ENCODE results near the gene CISD3. TPM values are rescaled to one million over a fixed set of nuclear protein-coding genes. Genes with fewer than 3 reads are reported as not detected.

CISD3 gene
- total and polyA plus RNA-seq, 2 experiments from 2014 or later, result 0.94 to 8.9 TPM

DNA sequence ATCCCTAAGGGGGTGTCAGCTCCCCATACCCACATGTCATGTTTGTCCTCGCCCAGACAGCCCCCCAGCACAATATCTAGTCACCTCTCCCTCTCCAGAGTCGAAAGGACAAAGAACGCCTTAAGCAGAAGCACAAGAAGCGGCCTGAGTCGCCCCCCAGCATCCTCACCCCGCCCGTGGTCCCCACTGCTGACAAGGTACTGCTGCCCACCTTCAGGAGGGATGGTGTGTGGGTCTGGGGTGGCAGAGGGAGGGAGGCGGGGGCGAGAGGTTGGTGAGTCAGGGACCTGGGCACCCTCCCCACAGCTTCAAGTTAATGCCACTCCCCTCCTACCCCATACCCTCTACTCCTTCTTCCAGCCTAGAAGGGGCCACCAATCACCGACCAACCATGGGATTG is 17.5 kb upstream of the CISD3 start:
- H3K27me3 Mint-ChIP-seq (ENCODE audit: insufficient read depth, low read depth, poor library complexity), result peaks cover 38% of the 10 kb centered on the region
- H3K27ac Mint-ChIP-seq, result no peak overlapping the region
- H3K36me3 Mint-ChIP-seq (ENCODE audit: low read depth), result peaks cover 15% of the 10 kb centered on the region
- Histone ChIP-seq H3K4me1 (ENCODE audit: insufficient read depth) (peaks cover 24% of the 10 kb centered on the region), H3K9me2 (ENCODE audit: insufficient read depth) (no peaks in the 10 kb centered on the region), H3K79me2 (replicated peaks; ENCODE audit: insufficient read depth) (no peaks in the 10 kb centered on the region), H3K27me3 (ENCODE audit: insufficient read depth) (peaks cover 42% of the 10 kb centered on the region), H2AFZ (no peak overlapping the region), H3K36me3 (ENCODE audit: insufficient read depth) (no peaks in the 10 kb centered on the region), H3K4me2 (no peak overlapping the region), H3F3A (replicated peaks; ENCODE audit: low read depth) (peaks cover 10% of the 10 kb centered on the region; the same call in 1 of the 2 replicates), H3K27ac (ENCODE audit: low read depth) (no peak overlapping the region), H3K4me3 (no peak overlapping the region), H4K20me1 (replicated peaks; ENCODE audit: insufficient read depth) (peaks cover 3% of the 10 kb centered on the region; the same call in 1 of the 2 replicates)
- DNase-seq (ENCODE audit: low spot score) (no peak), ATAC-seq (no peak)
- no peak for TF ChIP-seq JUNB (IDR thresholded peaks at IDR 0.05; ENCODE audit: unreplicated experiment)
- TF ChIP-seq NANOG (IDR thresholded peaks at IDR 0.05; ENCODE audit: borderline replicate concordance), result no peak
- no peak for TF ChIP-seq STAT1 (IDR thresholded peaks at IDR 0.05; ENCODE audit: unreplicated experiment)
- no peak for TF ChIP-seq EZH2 (IDR thresholded peaks at IDR 0.05; ENCODE audit: low read depth, unreplicated experiment)
- no peak for TF ChIP-seq CREB1 (CRISPR knock-in tag; IDR thresholded peaks at IDR 0.05; ENCODE audit: low read depth)
- TF ChIP-seq ZNF462 (CRISPR knock-in tag; IDR thresholded peaks at IDR 0.05), result no peak
- no peak for TF ChIP-seq ZNF114 (CRISPR knock-in tag; IDR thresholded peaks at IDR 0.05)
- no peak for TF ChIP-seq EZH2phosphoT487 (IDR thresholded peaks at IDR 0.05; ENCODE audit: unreplicated experiment)
- no peak for TF ChIP-seq REST (IDR thresholded peaks at IDR 0.05; ENCODE audit: unreplicated experiment)
- TF ChIP-seq POLR2AphosphoS5 (IDR thresholded peaks at IDR 0.05; ENCODE audit: low read depth), result no peak
- TF ChIP-seq ZNF331 (CRISPR knock-in tag; IDR thresholded peaks at IDR 0.05; ENCODE audit: low read depth), result no peak
- TF ChIP-seq, protein P1, sequence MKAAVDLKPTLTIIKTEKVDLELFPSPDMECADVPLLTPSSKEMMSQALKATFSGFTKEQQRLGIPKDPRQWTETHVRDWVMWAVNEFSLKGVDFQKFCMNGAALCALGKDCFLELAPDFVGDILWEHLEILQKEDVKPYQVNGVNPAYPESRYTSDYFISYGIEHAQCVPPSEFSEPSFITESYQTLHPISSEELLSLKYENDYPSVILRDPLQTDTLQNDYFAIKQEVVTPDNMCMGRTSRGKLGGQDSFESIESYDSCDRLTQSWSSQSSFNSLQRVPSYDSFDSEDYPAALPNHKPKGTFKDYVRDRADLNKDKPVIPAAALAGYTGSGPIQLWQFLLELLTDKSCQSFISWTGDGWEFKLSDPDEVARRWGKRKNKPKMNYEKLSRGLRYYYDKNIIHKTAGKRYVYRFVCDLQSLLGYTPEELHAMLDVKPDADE (IDR thresholded peaks at IDR 0.05), result no peak
- no peak for TF ChIP-seq CTCF (conservative IDR thresholded peaks at IDR 0.05; ENCODE audit: low read depth in 2 of 2)
- peaks cover 80% of the 10 kb centered on the region for H3K4me1 Mint-ChIP-seq
- H3K9me3 Mint-ChIP-seq, result no peaks in the 10 kb centered on the region; the same call in 1 of the 3 replicates
- H3K4me3 Mint-ChIP-seq, result no peak overlapping the region; the same call in 2 of the 3 replicates
